Stimulated activated CD8-positive, alpha-beta memory T cell treated with anti-CD3 and anti-CD28 coated beads, Interleukin-7, amount 100 ng/mL, for 1 hour (primary cell): Measurements from ENCODE around the gene FAM76B.
A peak's percentile ranks its signal among the peaks of the same experiment; 100 is the strongest.
"Not testable (repeated sequence)": the region's sequence is repeated elsewhere in the genome, so short reads cannot be mapped to it uniquely, and the experiment has no call there.

Experiments
- DNase-seq, 2 donors: peaks; one replicate each; pipeline ENCODE4 v3.0.0-alpha.2; 2020; ENCODE audit warnings: low read depth in 2 of 2

The FAM76B gene

GRCh38 chr11:95789506-95790122 lies at the start of gene FAM76B:
Gene FAM76B (minus strand): TSS chr11:95789782. CDS start chr11:95789478, 304 bp downstream.
- DNase-seq = peak; percentile 90 to 95

- peak; percentile 16 to 19 for DNase-seq
Observed at GRCh38 chr11:95835768-95836488, 46.3 kb upstream of the FAM76B start.

- DNase-seq = no peak
Observed at GRCh38 chr11:95835351-95835750, 45.8 kb upstream of the FAM76B start.

- DNase-seq = no peak
Observed at GRCh38 chr11:95833378-95833777, 43.8 kb upstream of the FAM76B start.

- DNase-seq = no peak
Observed at GRCh38 chr11:95832763-95833162, 43.2 kb upstream of the FAM76B start.

GRCh38 chr11:95831198-95831883 lies 41.8 kb upstream of the FAM76B start:
- no peak for DNase-seq

GRCh38 chr11:95829580-95830259 lies 40.1 kb upstream of the FAM76B start:
- no peak for DNase-seq

GRCh38 chr11:95827696-95828095 lies 38.1 kb upstream of the FAM76B start:
- no peak for DNase-seq

- no peak for DNase-seq
Observed at GRCh38 chr11:95821640-95822039, 32.1 kb upstream of the FAM76B start.

GRCh38 chr11:95816037-95816436 lies 26.5 kb upstream of the FAM76B start:
- no peak for DNase-seq

- DNase-seq = not testable (repeated sequence)
Observed at GRCh38 chr11:95811052-95811451, 21.5 kb upstream of the FAM76B start.

- DNase-seq = not testable (repeated sequence)
Observed at GRCh38 chr11:95806464-95806863, 16.9 kb upstream of the FAM76B start.

- DNase-seq = no peak
Observed at GRCh38 chr11:95805869-95806268, 16.3 kb upstream of the FAM76B start.

GRCh38 chr11:95803973-95804372 lies 14.4 kb upstream of the FAM76B start:
- DNase-seq = no peak

- DNase-seq = no peak
Observed at GRCh38 chr11:95802806-95803205, 13.2 kb upstream of the FAM76B start.

GRCh38 chr11:95800438-95800837 lies 10.9 kb upstream of the FAM76B start:
- no peak for DNase-seq

- DNase-seq = no peak
Observed at GRCh38 chr11:95799546-95799945, 10.0 kb upstream of the FAM76B start.

- DNase-seq = no peak
Observed at GRCh38 chr11:95796501-95796900, 6.9 kb upstream of the FAM76B start.

GRCh38 chr11:95795627-95796295 lies 6.2 kb upstream of the FAM76B start:
- no peak for DNase-seq

GRCh38 chr11:95794086-95794485 lies 4.5 kb upstream of the FAM76B start:
- no peak for DNase-seq

- DNase-seq = no peak
Observed at GRCh38 chr11:95793116-95793515, 3.5 kb upstream of the FAM76B start.

GRCh38 chr11:95792700-95793099 lies 3.1 kb upstream of the FAM76B start:
- no peak for DNase-seq
